ENCODE data around the gene MYO18A.

DNA sequence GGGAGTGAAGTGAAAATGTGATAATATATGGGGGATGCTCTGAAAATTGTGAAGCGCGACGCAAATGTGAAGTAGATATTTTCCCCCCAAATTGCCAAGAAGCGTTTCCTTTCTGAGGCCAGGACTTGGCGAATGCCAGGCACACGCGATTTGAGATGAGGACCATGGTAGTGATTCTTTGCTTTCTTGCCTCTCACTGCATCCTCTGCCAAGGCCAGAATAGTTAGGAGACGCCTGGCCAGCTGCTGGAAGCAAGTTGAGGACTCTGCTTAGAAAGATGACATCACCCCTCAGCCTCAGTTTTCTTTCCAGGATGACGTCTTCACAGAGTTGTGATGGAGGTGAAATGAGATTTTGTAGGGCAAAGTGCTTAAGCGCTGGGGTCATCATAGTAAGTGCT lies 111.4 kb downstream of the MYO18A start:
- TF ChIP-seq GATA2 (IDR thresholded peaks at IDR 0.05; ENCODE audit: low read depth, low read length) (no peak), GATA3 (IDR thresholded peaks at IDR 0.05; ENCODE audit: low read depth, low read length) (no peak)

All from SH-SY5Y (cell line).